ENCODE data around the gene SERPIND1. TPM values are rescaled to one million over a fixed set of nuclear protein-coding genes. Genes with fewer than 3 reads are reported as not detected.

SERPIND1 gene
- total and polyA plus RNA-seq, 2 donors (not counting 1 experiment from before 2014, with no cell fraction given) = not detected

DNA sequence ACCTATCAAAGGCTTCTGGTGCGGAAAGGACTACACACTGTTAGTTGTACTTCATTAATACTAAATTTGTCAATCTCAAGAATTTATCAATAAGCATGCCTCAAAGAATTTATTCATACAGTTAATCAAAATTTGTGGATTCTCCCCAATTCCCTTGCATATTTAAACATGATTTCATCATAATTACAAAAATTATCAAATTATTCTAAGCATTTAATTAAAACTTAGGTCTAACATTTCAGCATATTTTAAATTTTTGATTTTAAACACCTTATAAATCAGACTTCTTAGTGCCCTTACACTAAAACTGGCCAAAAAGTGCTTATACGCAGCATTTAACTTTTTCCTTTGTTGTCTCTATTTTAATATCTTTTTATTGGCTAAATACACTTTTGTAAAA lies 13.8 kb upstream of the SERPIND1 start:
- Histone ChIP-seq H3K4me2 (replicated peaks; ENCODE audit: low read depth, low read length, poor library complexity, severe bottlenecking) (no peak overlapping the region), H3K36me3 (replicated peaks in 1 of 2; ENCODE audit: control extremely low read depth in 1 of 2, control insufficient read depth in 1 of 2, extremely low read depth in 1 of 2, insufficient read depth in 2 of 2, low read length in 1 of 2) (peaks cover 5 to 47% of the 10 kb centered on the region in 2 experiments), H4K20me1 (ENCODE audit: control insufficient read depth, insufficient read depth, low read length, poor library complexity, severe bottlenecking) (no peaks in the 10 kb centered on the region), H3K9ac (ENCODE audit: low read length) (no peak overlapping the region), H3K4me1 (ENCODE audit: control insufficient read depth in 2 of 2, insufficient read depth in 2 of 2, low read length in 2 of 2) (no peaks in the 10 kb centered on the region), H3K27me3 (replicated peaks in 1 of 4; ENCODE audit: control extremely low read depth in 1 of 4, control insufficient read depth in 3 of 4, insufficient read depth in 4 of 4, low read length in 3 of 4) (no peaks in the 10 kb centered on the region), H3K79me2 (ENCODE audit: control insufficient read depth, insufficient read depth, low read length) (no peaks in the 10 kb centered on the region), H2AFZ (ENCODE audit: insufficient read depth, low read depth, low read length, poor library complexity, severe bottlenecking) (no peak overlapping the region), H3K9me3 (ENCODE audit: control extremely low read depth in 1 of 3, control insufficient read depth in 2 of 3, insufficient read depth in 1 of 3, low read length in 2 of 3) (no peaks in the 10 kb centered on the region), H3K27ac (ENCODE audit: low read length in 2 of 2) (no peak overlapping the region), H3K4me3 (ENCODE audit: control extremely low read depth in 1 of 5, extremely low read depth in 1 of 5, insufficient read depth in 1 of 5, low read depth in 2 of 5, low read length in 4 of 5) (no peak overlapping the region)
- H3K4me3 Mint-ChIP-seq = no peak overlapping the region
- intact Hi-C loops (cut with micrococcal nuclease) = no loop called here
- DNase-seq = no peak
- H3K27me3 Mint-ChIP-seq = no peaks in the 10 kb centered on the region
- ChIA-PET CTCF (interaction anchor here (1.4 kb wide), 1 partner anchor 24 kb away, joined by 3 read pairs; no protein-coding TSS in a partner anchor), POLR2A (no interaction called here)
- H3K4me1 Mint-ChIP-seq = no peaks in the 10 kb centered on the region
- WGBS (ENCODE audit: insufficient coverage) = no CpG with 5 or more reads among the region's 2 CpGs
- H3K27ac Mint-ChIP-seq = no peak overlapping the region
- TF ChIP-seq, protein P1, sequence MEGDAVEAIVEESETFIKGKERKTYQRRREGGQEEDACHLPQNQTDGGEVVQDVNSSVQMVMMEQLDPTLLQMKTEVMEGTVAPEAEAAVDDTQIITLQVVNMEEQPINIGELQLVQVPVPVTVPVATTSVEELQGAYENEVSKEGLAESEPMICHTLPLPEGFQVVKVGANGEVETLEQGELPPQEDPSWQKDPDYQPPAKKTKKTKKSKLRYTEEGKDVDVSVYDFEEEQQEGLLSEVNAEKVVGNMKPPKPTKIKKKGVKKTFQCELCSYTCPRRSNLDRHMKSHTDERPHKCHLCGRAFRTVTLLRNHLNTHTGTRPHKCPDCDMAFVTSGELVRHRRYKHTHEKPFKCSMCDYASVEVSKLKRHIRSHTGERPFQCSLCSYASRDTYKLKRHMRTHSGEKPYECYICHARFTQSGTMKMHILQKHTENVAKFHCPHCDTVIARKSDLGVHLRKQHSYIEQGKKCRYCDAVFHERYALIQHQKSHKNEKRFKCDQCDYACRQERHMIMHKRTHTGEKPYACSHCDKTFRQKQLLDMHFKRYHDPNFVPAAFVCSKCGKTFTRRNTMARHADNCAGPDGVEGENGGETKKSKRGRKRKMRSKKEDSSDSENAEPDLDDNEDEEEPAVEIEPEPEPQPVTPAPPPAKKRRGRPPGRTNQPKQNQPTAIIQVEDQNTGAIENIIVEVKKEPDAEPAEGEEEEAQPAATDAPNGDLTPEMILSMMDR (IDR thresholded peaks at IDR 0.05) = no peak
- TF ChIP-seq EZH2 (IDR thresholded peaks at IDR 0.05; ENCODE audit: borderline replicate concordance, insufficient read depth, low read depth, low read length, poor library complexity, severe bottlenecking) = no peak
- H3K9me3 Mint-ChIP-seq (ENCODE audit: insufficient read depth) = no peaks in the 10 kb centered on the region
- no peak for ATAC-seq (ENCODE audit: low read depth)

GRCh38 chr22:20761536-20761935 lies 12.4 kb upstream of the SERPIND1 start:
- H4K20me1 ChIP-seq (ENCODE audit: control insufficient read depth, insufficient read depth, low read length, poor library complexity, severe bottlenecking) = no peaks in the 10 kb centered on the region
- H3K9me3 ChIP-seq (ENCODE audit: control extremely low read depth in 1 of 3, control insufficient read depth in 2 of 3, insufficient read depth in 1 of 3, low read length in 2 of 3) = no peaks in the 10 kb centered on the region
- H3K4me1 ChIP-seq (ENCODE audit: control insufficient read depth in 2 of 2, insufficient read depth in 2 of 2, low read length in 2 of 2) = no peaks in the 10 kb centered on the region
- H3K4me2 ChIP-seq (replicated peaks; ENCODE audit: low read depth, low read length, poor library complexity, severe bottlenecking) = no peak overlapping the region
- intact Hi-C loops (cut with micrococcal nuclease) = no loop called here
- no peaks in the 10 kb centered on the region for H3K27me3 ChIP-seq (replicated peaks in 1 of 4; ENCODE audit: control extremely low read depth in 1 of 4, control insufficient read depth in 3 of 4, insufficient read depth in 4 of 4, low read length in 3 of 4)
- H3K27me3 Mint-ChIP-seq = no peaks in the 10 kb centered on the region
- DNase-seq = no peak
- no peak overlapping the region for H3K9ac ChIP-seq (ENCODE audit: low read length)
- no peak overlapping the region for H3K4me3 ChIP-seq (ENCODE audit: control extremely low read depth in 1 of 5, extremely low read depth in 1 of 5, insufficient read depth in 1 of 5, low read depth in 2 of 5, low read length in 4 of 5)
- peaks cover 6 to 59% of the 10 kb centered on the region in 2 experiments for H3K36me3 ChIP-seq (replicated peaks in 1 of 2; ENCODE audit: control extremely low read depth in 1 of 2, control insufficient read depth in 1 of 2, extremely low read depth in 1 of 2, insufficient read depth in 2 of 2, low read length in 1 of 2)
- ChIA-PET POLR2A (no interaction called here), CTCF (no interaction called here)
- H3K9me3 Mint-ChIP-seq (ENCODE audit: insufficient read depth) = no peaks in the 10 kb centered on the region
- H2AFZ ChIP-seq (ENCODE audit: insufficient read depth, low read depth, low read length, poor library complexity, severe bottlenecking) = no peak overlapping the region
- no peak for ATAC-seq (ENCODE audit: low read depth)
- no peak overlapping the region for H3K27ac Mint-ChIP-seq
- no CpG with 5 or more reads among the region's 2 CpGs for WGBS (ENCODE audit: insufficient coverage)
- H3K79me2 ChIP-seq (ENCODE audit: control insufficient read depth, insufficient read depth, low read length) = no peaks in the 10 kb centered on the region
- TF ChIP-seq, protein P1 (IDR thresholded peaks at IDR 0.05) = no peak
- no peak for TF ChIP-seq EZH2 (IDR thresholded peaks at IDR 0.05; ENCODE audit: borderline replicate concordance, insufficient read depth, low read depth, low read length, poor library complexity, severe bottlenecking)
- H3K27ac ChIP-seq (ENCODE audit: low read length in 2 of 2) = no peak overlapping the region
- no peak overlapping the region for H3K4me3 Mint-ChIP-seq
- no peaks in the 10 kb centered on the region for H3K4me1 Mint-ChIP-seq
